HUES6 (cell line): ENCODE results near the gene PROZ.

Experiments used
- H3K27ac ChIP-seq: 2 replicates; pipeline ENCODE4 v1.7.0; 2013; ENCODE audit warnings: low read depth, mild to moderate bottlenecking, low read length, inconsistent platforms
- H3K27me3 ChIP-seq: 2 replicates; pipeline ENCODE4 v1.6.1; 2013; ENCODE audit warnings: low read length; ENCODE audit not compliant: control insufficient read depth, insufficient read depth
- H3K36me3 ChIP-seq: 2 replicates; pipeline ENCODE4 v1.6.1; 2013; ENCODE audit warnings: low read length; ENCODE audit not compliant: control insufficient read depth, insufficient read depth
- H3K4me1 ChIP-seq: 2 replicates; pipeline ENCODE4 v1.6.1; 2013; ENCODE audit warnings: low read length; ENCODE audit not compliant: control insufficient read depth, insufficient read depth
- H3K4me3 ChIP-seq: 2 replicates; pipeline ENCODE4 v1.5.1; 2013; ENCODE audit warnings: low read depth, low read length
- H3K9ac ChIP-seq: one replicate; pipeline ENCODE4 v1.6.1; 2013; ENCODE audit warnings: mild to moderate bottlenecking, low read length
- H3K9me3 ChIP-seq: 2 replicates; pipeline ENCODE4 v1.6.1; 2013; ENCODE audit warnings: low read depth, low read length; ENCODE audit not compliant: control insufficient read depth, insufficient read depth

The PROZ gene

GRCh38 chr13:113115363-113116205 lies 42.9 kb upstream of the PROZ start:
- no peak overlapping the region for H3K9ac ChIP-seq
- peaks cover 43% of the 10 kb centered on the region for H3K27me3 ChIP-seq
- H3K4me1 ChIP-seq, result peaks cover 4% of the 10 kb centered on the region; the same call in 1 of the 2 replicates
- no peak overlapping the region for H3K4me3 ChIP-seq
- H3K9me3 ChIP-seq, result peaks cover 4% of the 10 kb centered on the region; the same call in 1 of the 2 replicates
- no peaks in the 10 kb centered on the region for H3K36me3 ChIP-seq
- no peak overlapping the region for H3K27ac ChIP-seq

GRCh38 chr13:113116206-113116800 lies 42.1 kb upstream of the PROZ start:
- peaks cover 36% of the 10 kb centered on the region for H3K27me3 ChIP-seq
- peaks cover 4% of the 10 kb centered on the region; the same call in 1 of the 2 replicates for H3K4me1 ChIP-seq
- peaks cover 4% of the 10 kb centered on the region; the same call in 1 of the 2 replicates for H3K9me3 ChIP-seq
- no peaks in the 10 kb centered on the region for H3K36me3 ChIP-seq
- no peak overlapping the region for H3K4me3 ChIP-seq
- no peak overlapping the region for H3K9ac ChIP-seq
- H3K27ac ChIP-seq, result no peak overlapping the region

GRCh38 chr13:113116871-113117271 lies 41.6 kb upstream of the PROZ start:
- Histone ChIP-seq H3K27me3 (peaks cover 33% of the 10 kb centered on the region), H3K9ac (no peak overlapping the region), H3K4me3 (no peak overlapping the region), H3K4me1 (peaks cover 4% of the 10 kb centered on the region; the same call in 1 of the 2 replicates), H3K27ac (no peak overlapping the region), H3K9me3 (peaks cover 4% of the 10 kb centered on the region; the same call in 1 of the 2 replicates), H3K36me3 (no peaks in the 10 kb centered on the region)

GRCh38 chr13:113117335-113117872 lies 41.0 kb upstream of the PROZ start:
- no peaks in the 10 kb centered on the region for H3K36me3 ChIP-seq
- H3K27ac ChIP-seq, result no peak overlapping the region
- no peak overlapping the region for H3K9ac ChIP-seq
- peaks cover 4% of the 10 kb centered on the region; the same call in 1 of the 2 replicates for H3K9me3 ChIP-seq
- no peak overlapping the region for H3K4me3 ChIP-seq
- H3K4me1 ChIP-seq, result peaks cover 4% of the 10 kb centered on the region; the same call in 1 of the 2 replicates
- peaks cover 28% of the 10 kb centered on the region; the same call in 1 of the 2 replicates for H3K27me3 ChIP-seq

- Histone ChIP-seq H3K4me3 (no peak overlapping the region), H3K27me3 (peaks cover 23% of the 10 kb centered on the region; the same call in 1 of the 2 replicates), H3K4me1 (peaks cover 7% of the 10 kb centered on the region; the same call in 1 of the 2 replicates), H3K9me3 (peaks cover 4% of the 10 kb centered on the region; the same call in 1 of the 2 replicates), H3K9ac (no peak overlapping the region), H3K27ac (no peak overlapping the region), H3K36me3 (no peaks in the 10 kb centered on the region)
Measured at GRCh38 chr13:113117911-113118260, 40.6 kb upstream of the PROZ start.

GRCh38 chr13:113118261-113119021 lies 40.0 kb upstream of the PROZ start:
- Histone ChIP-seq H3K9ac (no peak overlapping the region), H3K27ac (no peak overlapping the region), H3K9me3 (peaks cover 4% of the 10 kb centered on the region; the same call in 1 of the 2 replicates), H3K27me3 (peaks cover 18% of the 10 kb centered on the region; the same call in 1 of the 2 replicates), H3K36me3 (no peaks in the 10 kb centered on the region), H3K4me3 (no peak overlapping the region), H3K4me1 (peaks cover 13% of the 10 kb centered on the region; the same call in 1 of the 2 replicates)

- peaks cover 12% of the 10 kb centered on the region; the same call in 1 of the 2 replicates for H3K27me3 ChIP-seq
- H3K4me1 ChIP-seq, result peaks cover 13% of the 10 kb centered on the region; the same call in 1 of the 2 replicates
- peaks cover 4% of the 10 kb centered on the region; the same call in 1 of the 2 replicates for H3K9me3 ChIP-seq
- no peak overlapping the region for H3K9ac ChIP-seq
- H3K36me3 ChIP-seq, result no peaks in the 10 kb centered on the region
- no peak overlapping the region for H3K27ac ChIP-seq
- H3K4me3 ChIP-seq, result no peak overlapping the region
Measured at GRCh38 chr13:113119166-113119821, 39.2 kb upstream of the PROZ start.

- Histone ChIP-seq H3K4me1 (peaks cover 13% of the 10 kb centered on the region; the same call in 1 of the 2 replicates), H3K27ac (no peak overlapping the region), H3K9ac (no peak overlapping the region), H3K9me3 (no peaks in the 10 kb centered on the region), H3K27me3 (peaks cover 7% of the 10 kb centered on the region; the same call in 1 of the 2 replicates), H3K4me3 (no peak overlapping the region), H3K36me3 (no peaks in the 10 kb centered on the region)
Measured at GRCh38 chr13:113119822-113120189, 38.6 kb upstream of the PROZ start.

GRCh38 chr13:113120300-113121182 lies 37.9 kb upstream of the PROZ start:
- no peaks in the 10 kb centered on the region for H3K9me3 ChIP-seq
- peaks cover 13% of the 10 kb centered on the region; the same call in 1 of the 2 replicates for H3K4me1 ChIP-seq
- no peaks in the 10 kb centered on the region for H3K36me3 ChIP-seq
- H3K27ac ChIP-seq, result no peak overlapping the region
- H3K4me3 ChIP-seq, result no peak overlapping the region
- H3K27me3 ChIP-seq, result no peaks in the 10 kb centered on the region; the same call in 1 of the 2 replicates
- H3K9ac ChIP-seq, result no peak overlapping the region
